Astrocyte of the spinal cord (primary cell): ENCODE measurements around the gene IGFBP4.

Experiments
- DNase-seq: peaks from one replicate; pipeline ENCODE4 v3.0.0; 2011; ENCODE audit warnings: low read depth, low spot score
- H3K4me3 ChIP-seq: 2 replicates; pipeline ENCODE4 v1.5.1; 2011; ENCODE audit warnings: low read depth, mild to moderate bottlenecking, low read length, moderate library complexity
- CTCF ChIP-seq: IDR thresholded peaks from 2 replicates; pipeline ENCODE4 v1.5.1; 2012; ENCODE audit warnings: low read depth, mild to moderate bottlenecking, low read length, inconsistent platforms
- in situ Hi-C: cut with HindIII; loops from 2 replicates; pipeline ENCODE4 v1.10.0; 2017; ENCODE audit warnings: low sequenced_read_pairs

IGFBP4 gene

GRCh38 chr17:40483679-40484078 lies 40.4 kb downstream of the IGFBP4 start:
- H3K4me3 ChIP-seq, result no peak overlapping the region
- DNase-seq, result no peak
- TF ChIP-seq CTCF, result no peak
- in situ Hi-C loops, result no loop called here

GRCh38 chr17:40484285-40484972 lies 41.2 kb downstream of the IGFBP4 start:
- DNase-seq, result no peak
- in situ Hi-C loops, result no loop called here
- no peak overlapping the region for H3K4me3 ChIP-seq
- TF ChIP-seq CTCF, result no peak

DNA sequence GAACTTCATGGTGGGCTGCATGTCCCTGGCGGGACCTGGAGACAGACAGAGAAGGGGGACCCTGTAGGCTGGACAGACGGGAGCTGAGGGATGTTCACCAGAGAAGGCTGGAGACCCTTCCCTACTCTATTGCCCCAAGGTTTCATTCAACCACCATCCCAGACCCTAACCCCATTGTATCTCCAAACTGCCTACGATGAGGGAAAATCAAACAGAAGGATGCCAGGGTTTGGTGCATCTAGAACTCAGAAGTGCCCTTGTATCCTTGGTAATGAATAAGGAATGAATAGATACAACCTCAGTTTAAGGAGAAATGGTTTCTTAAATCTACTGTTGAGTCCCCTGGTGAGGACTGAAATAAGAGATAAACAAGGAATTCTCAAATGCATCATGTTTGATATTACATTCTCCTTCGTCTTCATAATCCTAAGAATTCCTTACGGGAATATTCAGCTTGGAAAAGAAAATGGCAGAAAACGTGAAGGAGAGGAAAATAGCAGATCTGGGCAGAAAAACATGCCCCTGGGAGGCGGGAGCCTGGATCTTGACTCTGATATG lies 41.8 kb downstream of the IGFBP4 start:
- in situ Hi-C loops, result no loop called here
- no peak for DNase-seq
- no peak overlapping the region for H3K4me3 ChIP-seq
- TF ChIP-seq CTCF, result no peak

DNA sequence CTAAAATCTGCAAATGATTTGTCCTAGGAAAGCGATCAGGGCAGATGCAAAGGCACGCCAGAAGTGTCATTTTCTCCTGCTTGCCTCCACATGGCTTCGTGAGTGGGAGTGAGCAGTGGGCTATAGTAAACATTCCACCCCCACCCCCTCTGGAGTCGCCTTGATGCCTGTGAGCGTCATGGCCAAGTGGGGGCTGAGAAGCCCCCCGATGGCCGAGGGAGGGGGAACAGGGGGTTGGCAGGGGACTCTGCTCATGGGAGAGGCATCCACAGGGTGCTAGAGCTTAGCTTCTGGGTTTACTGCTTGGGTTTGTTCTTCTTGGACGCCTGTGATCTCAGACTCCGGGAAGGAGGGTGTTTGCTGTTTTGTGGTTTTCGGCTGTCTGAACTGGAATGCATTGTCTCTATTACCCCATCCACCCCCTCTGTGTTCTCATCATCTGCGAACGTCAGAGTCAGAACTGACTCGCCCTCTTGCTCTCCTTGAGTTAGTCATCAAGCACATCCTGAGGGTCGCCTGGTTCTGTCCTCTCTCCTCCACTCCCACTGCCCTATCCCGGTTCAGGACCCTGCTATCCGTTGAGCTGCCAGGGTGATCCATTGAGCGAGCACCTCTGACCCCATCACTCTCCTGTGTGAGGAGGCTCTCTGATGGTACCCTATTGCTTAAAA lies 42.7 kb downstream of the IGFBP4 start:
- TF ChIP-seq CTCF, result no peak
- H3K4me3 ChIP-seq, result no peak overlapping the region
- peak; percentile 99 for DNase-seq
- in situ Hi-C loops, result no loop called here

GRCh38 chr17:40486522-40487370 lies 43.5 kb downstream of the IGFBP4 start:
- peak; percentile 94 for DNase-seq
- no peak overlapping the region for H3K4me3 ChIP-seq
- TF ChIP-seq CTCF, result no peak
- in situ Hi-C loops, result no loop called here

- no peak overlapping the region for H3K4me3 ChIP-seq
- no peak for DNase-seq
- no peak for TF ChIP-seq CTCF
- in situ Hi-C loops, result no loop called here
Observed at GRCh38 chr17:40487371-40488020, 44.2 kb downstream of the IGFBP4 start.
